HepG2 (cell line): ENCODE measurements around the gene TBCCD1. TPM values are rescaled to one million over a fixed set of nuclear protein-coding genes. Genes with fewer than 3 reads are reported as not detected.

Source experiments
- CBFB ChIP-seq: sonication (generic); formaldehyde crosslinking; IDR thresholded peaks from 2 replicates; pipeline ENCODE4 v1.4.0; 2020; ENCODE audit warnings: missing genetic modification reagents
- JUND ChIP-seq: sonication (generic); formaldehyde crosslinking; IDR thresholded peaks from 2 replicates; pipeline ENCODE4 v1.8.0; 2022; ENCODE audit warnings: mild to moderate bottlenecking, missing genetic modification reagents
- MIER3 ChIP-seq: IDR thresholded peaks from 2 replicates; pipeline ENCODE4 v1.6.1; 2016; ENCODE audit warnings: missing compliant biosample characterization, borderline replicate concordance
- NR2F2 ChIP-seq: IDR thresholded peaks from 2 replicates; pipeline ENCODE4 v1.6.1; 2012; ENCODE audit warnings: low read depth, inconsistent platforms, borderline replicate concordance
- PITX1 ChIP-seq: sonication (generic); formaldehyde crosslinking; IDR thresholded peaks from 2 replicates; pipeline ENCODE4 v1.5.1; 2020; ENCODE audit warnings: mild to moderate bottlenecking, missing genetic modification reagents
- SSRP1 ChIP-seq: IDR thresholded peaks from 2 replicates; pipeline ENCODE4 v1.6.1; 2016; ENCODE audit warnings: control low read depth
- TARDBP ChIP-seq: sonication (generic); formaldehyde crosslinking; IDR thresholded peaks from 2 replicates; pipeline ENCODE4 v1.8.0; 2022; ENCODE audit warnings: mild to moderate bottlenecking, missing genetic modification reagents
- ZBTB10 ChIP-seq: sonication (generic); formaldehyde crosslinking; IDR thresholded peaks from 2 replicates; pipeline ENCODE4 v1.4.0; 2020; ENCODE audit warnings: missing genetic modification reagents, borderline replicate concordance
- ZNF101 ChIP-seq: sonication (generic); formaldehyde crosslinking; IDR thresholded peaks from 2 replicates; pipeline ENCODE4 v1.4.0; 2020; ENCODE audit warnings: mild to moderate bottlenecking, low read depth, missing genetic modification reagents, borderline replicate concordance
- ZNF33A ChIP-seq: sonication (generic); formaldehyde crosslinking; IDR thresholded peaks from 2 replicates; pipeline ENCODE4 v1.5.1; 2020; ENCODE audit warnings: missing genetic modification reagents, mild to moderate bottlenecking, moderate library complexity, borderline replicate concordance
- ZNF761 ChIP-seq: sonication (generic); formaldehyde crosslinking; conservative IDR thresholded peaks from 2 replicates; pipeline ENCODE4 v1.4.0; 2020; ENCODE audit warnings: mild to moderate bottlenecking, missing genetic modification reagents
- ZNF850 ChIP-seq: sonication (generic); formaldehyde crosslinking; conservative IDR thresholded peaks from 2 replicates; pipeline ENCODE4 v1.9.0; 2021; ENCODE audit warnings: mild to moderate bottlenecking, missing genetic modification reagents
- ZSCAN31 ChIP-seq: sonication (generic); formaldehyde crosslinking; IDR thresholded peaks from 2 replicates; pipeline ENCODE4 v1.5.0; 2020; ENCODE audit warnings: low read depth, mild to moderate bottlenecking, missing genetic modification reagents
- polyA plus RNA-seq, 8 experiments: library from polyadenylated mRNA; depleted of rRNA in 3 of 8; stranded (reverse) in 7 of 8; unstranded in 1 of 8; fragments of >200 nt; fragmentation: Illumina TruSeq in 4 of 8; extraction: Trizol in 4 of 8; gene quantifications; 2 replicates each; pipeline versions ENCODE4 v1.2.1 to v1.2.3, GENCODE V29; 2011 to 2016; ENCODE audit warnings: low read depth in 4 of 8, missing spikeins in 1 of 8, mixed read lengths in 1 of 8; ENCODE audit not compliant: insufficient read depth in 1 of 8
- total RNA-seq, 5 experiments: library from RNA; depleted of rRNA; stranded (reverse); fragments of >200 nt; fragmentation: Illumina TruSeq; extraction: Trizol; gene quantifications; 2 replicates each; pipeline ENCODE4 v1.2.3, GENCODE V29; 2016; ENCODE audit warnings: low read depth in 1 of 5
- TF ChIP-seq, protein P1 (sequence below): IDR thresholded peaks from 2 replicates; pipeline ENCODE4 v1.6.1; 2018; ENCODE audit warnings: missing genetic modification reagents, mild to moderate bottlenecking, missing compliant biosample characterization
- TF ChIP-seq, protein P2 (sequence below): sonication (generic); formaldehyde crosslinking; IDR thresholded peaks from 2 replicates; pipeline ENCODE4 v1.4.0; 2020; ENCODE audit warnings: missing genetic modification reagents, borderline replicate concordance
- TF ChIP-seq, protein P3 (sequence below): sonication (generic); formaldehyde crosslinking; IDR thresholded peaks from 2 replicates; pipeline ENCODE4 v1.4.0; 2020; ENCODE audit warnings: missing genetic modification reagents, borderline replicate concordance

Gene TBCCD1
- total and polyA plus RNA-seq, 2 of the 13 experiments (the other 11 are each of a cell fraction or from before 2014, with no cell fraction given): 13.6 to 16.2 TPM

GRCh38 chr3:186612721-186613636, 45.8 kb upstream of the TBCCD1 start, which contains the start of gene AHSG (continued):
- TF ChIP-seq ZBTB10 (peak; percentile 100), ZNF761 (CRISPR knock-in tag) (0 out of 2 replicates have a peak, but pooled peaks have one; percentile 46), ZNF850 (CRISPR knock-in tag) (0 out of 2 replicates have a peak, but pooled peaks have one; percentile 24), ZNF101 (CRISPR knock-in tag) (peak; percentile 85; the same call in 1 of the 2 replicates), ZSCAN31 (CRISPR knock-in tag) (peak; percentile 40; the same call in 1 of the 2 replicates), NR2F2 (no peak), MIER3 (peak; percentile 86; the same call in 1 of the 2 replicates), JUND (CRISPR knock-in tag) (peak; percentile 61), TARDBP (CRISPR knock-in tag) (peak; percentile 94), PITX1 (CRISPR knock-in tag) (peak; percentile 93), CBFB (0 out of 2 replicates have a peak, but pooled peaks have one; percentile 32), SSRP1 (peak; percentile 99), ZNF33A (0 out of 2 replicates have a peak, but pooled peaks have one; percentile 74)
- TF ChIP-seq, protein P1, sequence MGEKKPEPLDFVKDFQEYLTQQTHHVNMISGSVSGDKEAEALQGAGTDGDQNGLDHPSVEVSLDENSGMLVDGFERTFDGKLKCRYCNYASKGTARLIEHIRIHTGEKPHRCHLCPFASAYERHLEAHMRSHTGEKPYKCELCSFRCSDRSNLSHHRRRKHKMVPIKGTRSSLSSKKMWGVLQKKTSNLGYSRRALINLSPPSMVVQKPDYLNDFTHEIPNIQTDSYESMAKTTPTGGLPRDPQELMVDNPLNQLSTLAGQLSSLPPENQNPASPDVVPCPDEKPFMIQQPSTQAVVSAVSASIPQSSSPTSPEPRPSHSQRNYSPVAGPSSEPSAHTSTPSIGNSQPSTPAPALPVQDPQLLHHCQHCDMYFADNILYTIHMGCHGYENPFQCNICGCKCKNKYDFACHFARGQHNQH (CRISPR knock-in tag): peak; percentile 90
- TF ChIP-seq, protein P2, sequence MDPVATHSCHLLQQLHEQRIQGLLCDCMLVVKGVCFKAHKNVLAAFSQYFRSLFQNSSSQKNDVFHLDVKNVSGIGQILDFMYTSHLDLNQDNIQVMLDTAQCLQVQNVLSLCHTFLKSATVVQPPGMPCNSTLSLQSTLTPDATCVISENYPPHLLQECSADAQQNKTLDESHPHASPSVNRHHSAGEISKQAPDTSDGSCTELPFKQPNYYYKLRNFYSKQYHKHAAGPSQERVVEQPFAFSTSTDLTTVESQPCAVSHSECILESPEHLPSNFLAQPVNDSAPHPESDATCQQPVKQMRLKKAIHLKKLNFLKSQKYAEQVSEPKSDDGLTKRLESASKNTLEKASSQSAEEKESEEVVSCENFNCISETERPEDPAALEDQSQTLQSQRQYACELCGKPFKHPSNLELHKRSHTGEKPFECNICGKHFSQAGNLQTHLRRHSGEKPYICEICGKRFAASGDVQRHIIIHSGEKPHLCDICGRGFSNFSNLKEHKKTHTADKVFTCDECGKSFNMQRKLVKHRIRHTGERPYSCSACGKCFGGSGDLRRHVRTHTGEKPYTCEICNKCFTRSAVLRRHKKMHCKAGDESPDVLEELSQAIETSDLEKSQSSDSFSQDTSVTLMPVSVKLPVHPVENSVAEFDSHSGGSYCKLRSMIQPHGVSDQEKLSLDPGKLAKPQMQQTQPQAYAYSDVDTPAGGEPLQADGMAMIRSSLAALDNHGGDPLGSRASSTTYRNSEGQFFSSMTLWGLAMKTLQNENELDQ (CRISPR knock-in tag): no peak; the same call in 1 of the 2 replicates
- TF ChIP-seq, protein P3, sequence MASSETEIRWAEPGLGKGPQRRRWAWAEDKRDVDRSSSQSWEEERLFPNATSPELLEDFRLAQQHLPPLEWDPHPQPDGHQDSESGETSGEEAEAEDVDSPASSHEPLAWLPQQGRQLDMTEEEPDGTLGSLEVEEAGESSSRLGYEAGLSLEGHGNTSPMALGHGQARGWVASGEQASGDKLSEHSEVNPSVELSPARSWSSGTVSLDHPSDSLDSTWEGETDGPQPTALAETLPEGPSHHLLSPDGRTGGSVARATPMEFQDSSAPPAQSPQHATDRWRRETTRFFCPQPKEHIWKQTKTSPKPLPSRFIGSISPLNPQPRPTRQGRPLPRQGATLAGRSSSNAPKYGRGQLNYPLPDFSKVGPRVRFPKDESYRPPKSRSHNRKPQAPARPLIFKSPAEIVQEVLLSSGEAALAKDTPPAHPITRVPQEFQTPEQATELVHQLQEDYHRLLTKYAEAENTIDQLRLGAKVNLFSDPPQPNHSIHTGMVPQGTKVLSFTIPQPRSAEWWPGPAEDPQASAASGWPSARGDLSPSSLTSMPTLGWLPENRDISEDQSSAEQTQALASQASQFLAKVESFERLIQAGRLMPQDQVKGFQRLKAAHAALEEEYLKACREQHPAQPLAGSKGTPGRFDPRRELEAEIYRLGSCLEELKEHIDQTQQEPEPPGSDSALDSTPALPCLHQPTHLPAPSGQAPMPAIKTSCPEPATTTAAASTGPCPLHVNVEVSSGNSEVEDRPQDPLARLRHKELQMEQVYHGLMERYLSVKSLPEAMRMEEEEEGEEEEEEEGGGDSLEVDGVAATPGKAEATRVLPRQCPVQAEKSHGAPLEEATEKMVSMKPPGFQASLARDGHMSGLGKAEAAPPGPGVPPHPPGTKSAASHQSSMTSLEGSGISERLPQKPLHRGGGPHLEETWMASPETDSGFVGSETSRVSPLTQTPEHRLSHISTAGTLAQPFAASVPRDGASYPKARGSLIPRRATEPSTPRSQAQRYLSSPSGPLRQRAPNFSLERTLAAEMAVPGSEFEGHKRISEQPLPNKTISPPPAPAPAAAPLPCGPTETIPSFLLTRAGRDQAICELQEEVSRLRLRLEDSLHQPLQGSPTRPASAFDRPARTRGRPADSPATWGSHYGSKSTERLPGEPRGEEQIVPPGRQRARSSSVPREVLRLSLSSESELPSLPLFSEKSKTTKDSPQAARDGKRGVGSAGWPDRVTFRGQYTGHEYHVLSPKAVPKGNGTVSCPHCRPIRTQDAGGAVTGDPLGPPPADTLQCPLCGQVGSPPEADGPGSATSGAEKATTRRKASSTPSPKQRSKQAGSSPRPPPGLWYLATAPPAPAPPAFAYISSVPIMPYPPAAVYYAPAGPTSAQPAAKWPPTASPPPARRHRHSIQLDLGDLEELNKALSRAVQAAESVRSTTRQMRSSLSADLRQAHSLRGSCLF (CRISPR knock-in tag): no peak; the same call in 1 of the 2 replicates
